Transverse colon (tissue), 4 donors: ENCODE data around the gene ATP1A3. TPM values are rescaled to one million over a fixed set of nuclear protein-coding genes. Genes with fewer than 3 reads are reported as not detected.

Experiments used
- DNase-seq: peaks from one replicate; pipeline ENCODE4 v3.0.0-alpha.2; 2019
- H3K27ac ChIP-seq, 4 donors: fragments of 200-600 bp; sonication (generic); 2 replicates each; pipeline ENCODE4 v1.5.1; 2016 to 2018; ENCODE audit warnings: inconsistent platforms in 4 of 4
- H3K27me3 ChIP-seq: fragments of 200-600 bp; sonication (generic); 2 replicates; pipeline ENCODE4 v1.5.1; 2017; ENCODE audit warnings: inconsistent platforms
- H3K36me3 ChIP-seq, 4 donors: fragments of 200-600 bp; sonication (generic); 2 replicates each; pipeline ENCODE4 v1.5.1; 2017 to 2019; ENCODE audit warnings: inconsistent platforms in 4 of 4
- H3K4me1 ChIP-seq, 4 donors: fragments of 200-600 bp; sonication (generic); 2 replicates each; pipeline ENCODE4 v1.5.1; 2017 to 2020; ENCODE audit warnings: inconsistent platforms in 4 of 4
- H3K4me3 ChIP-seq, 4 donors: fragments of 200-600 bp; sonication (generic); 1 replicate in 1 of 4; 2 replicates in 3 of 4; pipeline versions ENCODE4 v1.5.1 to v1.6.1; 2017 to 2019; ENCODE audit warnings: inconsistent platforms in 4 of 4
- H3K9me3 ChIP-seq, 2 donors: fragments of 200-600 bp; sonication (generic); 2 replicates each; pipeline ENCODE4 v1.5.1; 2017 to 2019; ENCODE audit warnings: inconsistent platforms in 2 of 2
- CTCF ChIP-seq, 5 experiments: fragments of 200-600 bp in 3 of 5; fragments of 450-650 bp in 2 of 5; sonication (generic) in 3 of 5; IDR thresholded peaks; 1 replicate in 2 of 5; 2 replicates in 3 of 5; pipeline ENCODE4 v1.5.1; 2016 to 2017; ENCODE audit warnings: antibody characterized with exemption in 5 of 5, inconsistent platforms in 3 of 5, mild to moderate bottlenecking in 2 of 5, moderate library complexity in 1 of 5
- EP300 ChIP-seq: sonication (generic); formaldehyde crosslinking; IDR thresholded peaks from one replicate; pipeline ENCODE4 v1.6.1; 2017; ENCODE audit warnings: antibody characterized with exemption, low read depth
- POLR2A ChIP-seq: fragments of 450-650 bp; IDR thresholded peaks from one replicate; pipeline ENCODE4 v1.6.1; 2016; ENCODE audit warnings: antibody characterized with exemption, mild to moderate bottlenecking, moderate library complexity
- POLR2AphosphoS5 ChIP-seq, 3 donors: sonication (generic); formaldehyde crosslinking; IDR thresholded peaks; one replicate each; pipeline ENCODE4 v1.6.1; 2016; ENCODE audit warnings: antibody characterized with exemption in 3 of 3
- WGBS, 2 donors: methylation state at CpG; one replicate each; pipeline ENCODE4 v1.1.5; 2018; ENCODE audit warnings: low coverage in 1 of 2; 5-methylcytosine and 5-hydroxymethylcytosine counted together
- in situ Hi-C, 4 donors: fragments of 200-750 bp; cut with MboI; loops; one replicate each; pipeline versions ENCODE4 v1.15.0 to v1.15.1; 2017; ENCODE audit warnings: low sequenced_read_pairs in 3 of 4, low pct_ligation_motif_present in 1 of 4, low pct_unique_long_range_greater_than_20kb in 1 of 4
- intact Hi-C: fragments of 100-400 bp; cut with DNase I; formaldehyde crosslinking; loops from one replicate; pipeline ENCODE4 v1.15.1; 2023; ENCODE audit warnings: low total_unique reads
- total RNA-seq, 4 donors: library from RNA; depleted of rRNA; stranded (reverse); fragments of >200 nt; gene quantifications; one replicate each; pipeline ENCODE4 v1.1.0, GENCODE V29; 2016

The ATP1A3 gene
- total RNA-seq, 4 donors from 2014 or later: 0.20 to 1.1 (median 1.1) TPM; not detected in 1

GRCh38 chr19:41974652-41975051 lies 19.4 kb downstream of the ATP1A3 start:
- WGBS, 2 donors: 79 to 84% methylated on average over 8 of the region's 8 CpGs
- H3K27me3 ChIP-seq: no peaks in the 10 kb centered on the region
- no peaks in the 10 kb centered on the region for H3K36me3 ChIP-seq
- H3K9me3 ChIP-seq: no peaks in the 10 kb centered on the region
- in situ Hi-C loops: no loop called here
- H3K4me1 ChIP-seq: no peaks in the 10 kb centered on the region
- intact Hi-C loops: no loop called here
- H3K27ac ChIP-seq: no peak overlapping the region
- no peak for DNase-seq
- no peak for TF ChIP-seq EP300
- no peak for TF ChIP-seq POLR2AphosphoS5 (IDR thresholded peaks at IDR 0.05)
- TF ChIP-seq POLR2A: no peak
- TF ChIP-seq CTCF (IDR thresholded peaks at IDR 0.05): no peak
- no peak overlapping the region for H3K4me3 ChIP-seq

GRCh38 chr19:41971363-41971762 lies 22.7 kb downstream of the ATP1A3 start:
- in situ Hi-C loops (no loop called here), intact Hi-C loops (no loop called here)
- no peaks in the 10 kb centered on the region for H3K36me3 ChIP-seq
- DNase-seq: no peak
- WGBS, 2 donors: 86% methylated on average over 11 of the region's 11 CpGs; no CpG with 5 or more reads in 1 of the 2 donors
- H3K4me1 ChIP-seq: no peaks in the 10 kb centered on the region
- no peaks in the 10 kb centered on the region for H3K9me3 ChIP-seq
- H3K27ac ChIP-seq: no peak overlapping the region
- H3K27me3 ChIP-seq: peaks cover under 1% of the 10 kb centered on the region
- TF ChIP-seq POLR2A: no peak
- TF ChIP-seq EP300: no peak
- no peak overlapping the region for H3K4me3 ChIP-seq

GRCh38 chr19:41969772-41970458 lies 24.1 kb downstream of the ATP1A3 start:
- in situ Hi-C loops (no loop called here), intact Hi-C loops (no loop called here)
- WGBS, 2 donors: 91% methylated on average over 18 of the region's 19 CpGs; no CpG with 5 or more reads in 1 of the 2 donors
- no peaks in the 10 kb centered on the region for H3K9me3 ChIP-seq
- H3K27me3 ChIP-seq: peaks cover 4% of the 10 kb centered on the region
- no peaks in the 10 kb centered on the region for H3K4me1 ChIP-seq
- TF ChIP-seq EP300 (no peak), CTCF (IDR thresholded peaks at IDR 0.05) (no peak), POLR2A (no peak), POLR2AphosphoS5 (IDR thresholded peaks at IDR 0.05) (no peak)
- no peak overlapping the region for H3K4me3 ChIP-seq
- DNase-seq: no peak
- no peak overlapping the region for H3K27ac ChIP-seq
- H3K36me3 ChIP-seq: no peaks in the 10 kb centered on the region

GRCh38 chr19:41968751-41969595 lies 25.1 kb downstream of the ATP1A3 start:
- in situ Hi-C loops (no loop called here), intact Hi-C loops (no loop called here)
- no peak for DNase-seq
- H3K4me3 ChIP-seq: no peak overlapping the region
- H3K4me1 ChIP-seq: no peaks in the 10 kb centered on the region
- H3K27ac ChIP-seq: no peak overlapping the region
- WGBS, 2 donors: 55 to 73% methylated on average over 8 to 28 of the region's 28 CpGs
- peaks cover 4% of the 10 kb centered on the region for H3K27me3 ChIP-seq
- no peaks in the 10 kb centered on the region for H3K36me3 ChIP-seq
- TF ChIP-seq POLR2AphosphoS5 (IDR thresholded peaks at IDR 0.05) (no peak), CTCF (IDR thresholded peaks at IDR 0.05) (no peak), POLR2A (no peak), EP300 (no peak)
- no peaks in the 10 kb centered on the region for H3K9me3 ChIP-seq
